ENCODE data around the gene PTPN3.
A peak's percentile ranks its signal among the peaks of the same experiment; 100 is the strongest.

PTPN3 gene

DNA sequence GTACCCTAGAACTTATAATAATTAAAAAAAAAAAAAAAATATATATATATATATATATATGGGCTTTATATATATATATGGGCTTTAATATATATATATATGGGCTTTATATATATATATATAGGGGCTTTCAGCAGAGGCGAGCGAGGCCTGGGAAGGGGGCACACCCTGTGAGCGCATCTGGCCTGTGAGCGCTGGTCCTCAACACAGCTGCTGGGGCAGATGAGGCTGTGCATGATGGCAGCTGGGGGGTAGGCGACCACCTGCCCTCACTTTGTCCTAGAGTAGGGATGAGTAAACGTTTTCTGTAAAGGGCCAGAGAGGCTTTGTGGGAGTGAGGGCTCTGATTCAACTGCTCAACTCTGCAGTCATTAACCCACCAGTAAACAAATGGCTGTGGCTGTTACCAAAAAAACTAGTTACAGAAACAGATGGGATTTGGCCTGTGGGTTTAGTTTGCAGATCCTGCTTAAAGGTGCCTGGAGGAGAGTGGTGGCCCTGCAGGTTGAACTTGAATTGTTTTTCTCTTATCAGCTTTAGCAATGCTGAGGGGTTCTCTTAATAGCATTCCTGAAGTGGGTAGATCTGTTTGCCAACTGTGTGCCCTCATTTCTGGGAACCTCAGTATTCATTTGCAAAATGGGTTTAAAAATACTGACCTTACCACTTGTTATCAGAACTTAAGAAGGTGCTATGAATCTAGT is 89.2 kb downstream of the PTPN3 start:
- DNase-seq (no peak), ATAC-seq (replicated peaks) (no peak)
- Mint-ChIP-seq H3K27ac (no peak overlapping the region), H3K4me1 (peaks cover 22 to 28% of the 10 kb centered on the region in 2 donors), H3K9me3 (no peaks in the 10 kb centered on the region), H3K27me3 (peaks cover 21 to 33% of the 10 kb centered on the region in 2 donors), H3K4me3 (no peak overlapping the region), H3K36me3 (no peaks in the 10 kb centered on the region)

DNA sequence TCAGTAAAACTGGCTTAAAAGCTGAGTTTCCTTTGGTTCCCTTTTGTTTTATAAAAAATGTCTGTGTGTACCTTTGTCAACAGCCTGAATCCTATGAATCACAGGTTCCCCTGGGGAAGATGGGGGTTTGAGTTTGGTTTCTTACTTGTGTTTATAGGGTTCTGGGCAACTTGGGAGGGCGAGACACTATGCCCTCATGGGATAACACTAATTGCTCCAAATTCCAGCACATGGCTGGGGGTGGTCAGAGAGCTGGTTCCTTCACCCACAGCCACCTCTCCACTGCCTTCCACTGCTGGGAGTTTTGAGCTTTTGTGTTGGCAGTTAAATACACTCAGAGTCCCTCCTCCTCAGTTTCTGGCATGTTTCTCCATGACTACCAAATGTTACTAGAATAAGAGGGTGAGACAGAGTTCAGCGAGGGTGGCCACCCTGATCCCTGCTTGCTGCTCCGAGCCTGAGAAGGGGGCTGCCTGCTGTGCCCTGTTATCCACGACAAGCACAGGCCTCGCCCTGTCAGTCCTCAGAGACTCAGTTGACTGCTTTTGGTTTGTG is 94.3 kb downstream of the PTPN3 start:
- Mint-ChIP-seq H3K4me1 (peaks cover 20 to 31% of the 10 kb centered on the region in 2 donors), H3K36me3 (no peaks in the 10 kb centered on the region), H3K4me3 (no peak overlapping the region), H3K9me3 (no peaks in the 10 kb centered on the region), H3K27ac (no peak overlapping the region), H3K27me3 (peaks cover 29 to 47% of the 10 kb centered on the region in 2 donors)
- DNase-seq = no peak
- no peak for ATAC-seq (replicated peaks)

DNA sequence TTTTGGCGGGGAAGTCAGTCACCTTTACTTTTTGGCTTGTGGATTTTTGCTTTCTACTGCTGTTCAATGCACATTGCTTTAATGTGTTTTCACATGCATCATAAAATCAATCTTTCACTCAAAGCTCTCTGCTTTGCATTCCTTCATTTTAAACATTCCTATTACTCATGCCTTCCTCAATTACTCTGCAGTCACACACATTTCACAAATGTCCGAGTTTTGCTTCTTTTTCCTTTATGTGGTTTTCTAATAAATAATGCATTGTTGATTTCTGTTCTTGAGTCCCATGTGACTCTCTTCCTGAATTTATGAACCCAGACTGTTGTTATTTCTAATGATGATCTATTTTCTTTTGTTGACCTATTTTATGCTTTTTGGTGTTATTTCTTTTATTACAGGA is 95.0 kb downstream of the PTPN3 start:
- peaks cover 29 to 53% of the 10 kb centered on the region in 2 donors for H3K27me3 Mint-ChIP-seq
- no peaks in the 10 kb centered on the region for H3K36me3 Mint-ChIP-seq
- no peak overlapping the region for H3K4me3 Mint-ChIP-seq
- H3K9me3 Mint-ChIP-seq = no peaks in the 10 kb centered on the region
- no peak overlapping the region for H3K27ac Mint-ChIP-seq
- no peak for DNase-seq
- no peak for ATAC-seq (replicated peaks)
- H3K4me1 Mint-ChIP-seq = peaks cover 25 to 37% of the 10 kb centered on the region in 2 donors

DNA sequence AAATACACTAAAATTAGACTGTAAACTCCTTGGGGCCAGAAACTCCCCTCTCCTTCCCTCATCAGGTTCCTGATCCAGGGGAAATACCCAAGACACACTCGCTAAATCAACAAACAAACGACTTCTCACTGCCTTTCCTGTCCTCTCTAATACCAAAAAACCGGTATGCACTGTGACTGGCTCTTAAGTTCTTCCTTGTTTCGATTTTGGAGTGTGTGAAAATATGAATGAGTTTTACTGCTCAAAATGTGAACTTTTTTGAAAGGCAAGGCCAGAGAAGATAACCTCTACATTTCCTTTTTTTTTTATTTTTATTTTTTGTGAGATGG is 96.2 kb downstream of the PTPN3 start:
- peaks cover 25 to 37% of the 10 kb centered on the region in 2 donors for H3K4me1 Mint-ChIP-seq
- no peak for DNase-seq
- H3K27ac Mint-ChIP-seq = peak overlapping the region; percentile 59
- H3K36me3 Mint-ChIP-seq = no peaks in the 10 kb centered on the region
- no peak for ATAC-seq (replicated peaks)
- no peaks in the 10 kb centered on the region for H3K9me3 Mint-ChIP-seq
- peaks cover 29 to 55% of the 10 kb centered on the region in 2 donors for H3K27me3 Mint-ChIP-seq
- no peak overlapping the region for H3K4me3 Mint-ChIP-seq

DNA sequence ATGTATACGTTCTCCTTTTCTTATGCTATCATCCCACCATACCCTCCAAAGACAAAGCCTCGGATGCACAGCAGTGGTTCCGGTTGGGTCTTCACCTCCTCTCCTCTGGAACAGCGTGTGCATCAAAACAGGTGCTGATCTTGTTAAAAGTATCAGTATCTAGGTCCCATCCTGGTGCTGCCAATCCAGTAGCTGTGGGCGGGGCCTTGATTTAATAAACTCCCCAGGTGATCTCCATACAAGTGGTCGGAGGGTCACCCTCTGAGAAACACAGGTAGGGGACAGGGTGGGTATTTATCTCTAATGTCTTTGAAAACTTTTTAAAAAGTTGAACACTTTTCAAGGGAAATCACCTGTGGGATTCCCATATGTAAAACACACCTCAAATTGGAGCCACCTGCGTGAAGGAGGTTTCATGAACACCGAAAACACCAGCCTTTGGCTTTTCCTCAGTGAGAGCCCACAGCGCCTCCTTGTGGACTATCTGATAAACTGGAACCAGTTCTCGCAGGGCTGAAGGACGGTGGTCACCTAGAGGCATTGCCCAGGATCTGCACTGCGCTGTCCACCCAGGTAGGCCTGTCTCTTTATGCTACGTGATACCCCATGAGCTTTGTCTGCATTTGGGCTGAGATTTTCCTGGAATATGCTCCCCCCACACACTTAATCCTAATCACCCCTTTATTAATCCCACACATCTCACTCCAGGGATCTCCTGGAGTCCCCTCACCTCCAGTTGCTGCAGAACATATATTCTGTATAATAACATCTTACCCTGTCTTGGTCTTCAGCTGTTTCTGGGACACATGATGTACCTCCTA is 96.7 kb downstream of the PTPN3 start:
- no peaks in the 10 kb centered on the region for H3K9me3 Mint-ChIP-seq
- DNase-seq (peak; percentile 67), ATAC-seq (replicated peaks) (peak; percentile 46 to 48)
- no peaks in the 10 kb centered on the region for H3K36me3 Mint-ChIP-seq
- H3K4me3 Mint-ChIP-seq = no peak overlapping the region
- H3K4me1 Mint-ChIP-seq = peaks cover 25 to 37% of the 10 kb centered on the region in 2 donors
- H3K27ac Mint-ChIP-seq = peak overlapping the region; percentile 59
- H3K27me3 Mint-ChIP-seq = peaks cover 35 to 54% of the 10 kb centered on the region in 2 donors

DNA sequence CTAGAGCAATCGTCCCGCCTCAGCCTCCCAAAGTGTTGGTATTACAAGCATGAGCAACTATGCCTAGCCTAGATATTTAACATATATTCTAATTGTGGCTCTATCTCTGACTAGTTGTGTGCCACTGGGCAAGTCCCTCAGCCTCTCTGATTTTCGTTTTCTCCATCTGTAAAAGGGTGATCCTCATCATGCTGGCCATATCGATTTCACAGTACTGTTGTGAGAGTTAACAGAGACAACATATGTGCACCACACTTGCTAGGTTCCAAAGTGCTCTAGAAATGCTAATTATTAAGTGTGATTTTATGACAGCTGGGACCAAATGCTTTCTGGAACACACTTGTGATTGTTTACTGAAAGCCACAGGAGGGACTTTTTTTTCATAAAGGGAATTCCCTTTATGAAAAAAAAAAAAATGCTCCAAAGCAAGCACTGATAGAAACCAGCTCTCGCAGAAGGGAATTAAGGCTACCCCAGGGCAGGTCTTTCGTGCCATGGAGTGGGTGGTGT is 98.8 kb downstream of the PTPN3 start:
- peak; percentile 90 to 93 for ATAC-seq (replicated peaks)
- peak overlapping the region; percentile 63 for H3K27ac Mint-ChIP-seq
- no peaks in the 10 kb centered on the region for H3K9me3 Mint-ChIP-seq
- peaks cover 25 to 37% of the 10 kb centered on the region in 2 donors for H3K4me1 Mint-ChIP-seq
- peaks cover 29 to 39% of the 10 kb centered on the region in 2 donors for H3K27me3 Mint-ChIP-seq
- no peaks in the 10 kb centered on the region for H3K36me3 Mint-ChIP-seq
- peak overlapping the region; percentile 25 to 46 for H3K4me3 Mint-ChIP-seq
- peak; percentile 49 for DNase-seq

GRCh38 chr9:109391176-109391575 is 106.9 kb downstream of the PTPN3 start:
- ATAC-seq (replicated peaks) (no peak), DNase-seq (no peak)
- Mint-ChIP-seq H3K27me3 (peaks cover 20 to 32% of the 10 kb centered on the region in 2 donors), H3K4me3 (no peak overlapping the region), H3K9me3 (no peaks in the 10 kb centered on the region), H3K36me3 (no peaks in the 10 kb centered on the region), H3K4me1 (no peaks in the 10 kb centered on the region), H3K27ac (no peak overlapping the region)

DNA sequence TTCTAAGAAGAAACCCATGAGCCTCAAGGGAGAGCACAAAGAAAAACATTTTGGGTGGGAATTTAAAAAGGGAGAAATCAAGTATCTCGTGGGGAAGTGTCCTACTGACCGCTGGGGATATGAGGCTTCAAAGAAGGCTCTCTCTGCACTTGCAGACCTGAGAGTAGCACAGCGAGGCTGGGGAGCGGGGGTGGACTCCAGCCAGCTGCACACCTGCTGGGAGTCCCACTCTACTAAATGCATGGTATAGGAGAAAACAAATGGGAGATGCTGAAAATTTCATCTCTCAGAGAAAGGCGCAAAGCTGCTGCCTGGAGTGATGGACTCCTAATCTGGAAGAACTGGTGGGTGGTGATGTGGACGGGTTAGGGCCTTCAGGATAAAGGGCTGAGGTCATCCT is 110.3 kb downstream of the PTPN3 start:
- Mint-ChIP-seq H3K36me3 (no peaks in the 10 kb centered on the region), H3K4me1 (no peaks in the 10 kb centered on the region), H3K4me3 (no peak overlapping the region), H3K9me3 (no peaks in the 10 kb centered on the region), H3K27ac (no peak overlapping the region), H3K27me3 (peaks cover 31 to 45% of the 10 kb centered on the region in 2 donors)
- ATAC-seq (replicated peaks) = no peak
- DNase-seq = no peak

GRCh38 chr9:109387206-109387605 is 110.9 kb downstream of the PTPN3 start:
- Mint-ChIP-seq H3K4me3 (no peak overlapping the region), H3K4me1 (peaks cover 0 to 4% of the 10 kb centered on the region in 2 donors), H3K27ac (no peak overlapping the region), H3K36me3 (no peaks in the 10 kb centered on the region), H3K9me3 (no peaks in the 10 kb centered on the region), H3K27me3 (peaks cover 37 to 52% of the 10 kb centered on the region in 2 donors)
- DNase-seq = no peak
- no peak for ATAC-seq (replicated peaks)

DNA sequence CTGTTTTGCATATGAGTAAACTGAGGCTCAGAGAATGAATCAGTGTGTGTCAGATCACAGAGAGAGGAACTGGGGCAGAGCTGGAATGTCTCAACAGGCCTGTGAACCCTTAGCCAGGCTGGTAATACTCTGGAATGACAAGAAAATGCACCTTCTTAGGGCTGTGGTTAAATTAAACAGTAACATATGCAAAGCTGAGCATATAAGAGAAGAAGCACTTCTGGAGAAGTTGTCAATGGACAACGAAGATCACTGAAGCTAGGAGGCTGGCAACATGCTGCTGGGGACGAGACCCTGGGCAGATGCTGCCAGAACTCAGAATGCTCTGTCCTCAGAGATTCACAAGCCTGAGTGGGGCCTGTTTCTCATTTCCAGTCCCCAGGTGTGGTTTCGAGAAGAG is 112.6 kb downstream of the PTPN3 start:
- H3K27ac Mint-ChIP-seq = no peak overlapping the region
- no peak overlapping the region for H3K4me3 Mint-ChIP-seq
- DNase-seq (no peak), ATAC-seq (replicated peaks) (no peak)
- H3K9me3 Mint-ChIP-seq = no peaks in the 10 kb centered on the region
- peaks cover 9 to 14% of the 10 kb centered on the region in 2 donors for H3K4me1 Mint-ChIP-seq
- no peaks in the 10 kb centered on the region for H3K36me3 Mint-ChIP-seq
- peaks cover 43 to 46% of the 10 kb centered on the region in 2 donors for H3K27me3 Mint-ChIP-seq

GRCh38 chr9:109383947-109384346 is 114.2 kb downstream of the PTPN3 start:
- Mint-ChIP-seq H3K36me3 (no peaks in the 10 kb centered on the region), H3K4me1 (peaks cover 9 to 14% of the 10 kb centered on the region in 2 donors), H3K27ac (no peak overlapping the region), H3K4me3 (no peak overlapping the region), H3K27me3 (peaks cover 47 to 53% of the 10 kb centered on the region in 2 donors), H3K9me3 (no peaks in the 10 kb centered on the region)
- ATAC-seq (replicated peaks) (no peak), DNase-seq (no peak)

DNA sequence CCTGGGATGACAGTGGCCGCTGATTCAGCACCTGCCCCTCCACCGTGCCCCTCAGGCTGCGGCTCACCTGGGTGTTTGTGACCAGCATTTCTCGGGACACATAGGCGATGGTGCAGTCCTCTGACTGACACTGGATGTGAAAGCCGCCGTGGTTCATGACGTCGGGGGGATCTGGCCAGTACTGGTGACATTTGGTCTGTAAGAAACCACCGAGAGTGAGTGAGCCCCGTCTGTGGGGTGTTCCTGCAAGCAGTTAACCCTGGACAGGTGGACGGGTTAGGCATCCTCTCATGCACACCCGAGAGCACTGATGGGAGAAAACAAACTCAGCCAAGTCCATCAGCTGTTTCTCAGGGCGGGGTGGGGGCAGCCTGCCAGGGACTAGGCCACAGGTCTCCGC is 114.8 kb downstream of the PTPN3 start:
- ATAC-seq (replicated peaks) (no peak), DNase-seq (no peak)
- Mint-ChIP-seq H3K27ac (no peak overlapping the region), H3K27me3 (peaks cover 47 to 51% of the 10 kb centered on the region in 2 donors), H3K9me3 (peaks cover 3 to 4% of the 10 kb centered on the region in 2 donors), H3K4me3 (no peak overlapping the region), H3K4me1 (peaks cover 9 to 14% of the 10 kb centered on the region in 2 donors), H3K36me3 (no peaks in the 10 kb centered on the region)

GRCh38 chr9:109382585-109382984 is 115.5 kb downstream of the PTPN3 start:
- DNase-seq = no peak
- ATAC-seq (replicated peaks) = no peak
- Mint-ChIP-seq H3K9me3 (peaks cover 3 to 5% of the 10 kb centered on the region in 2 donors), H3K36me3 (no peaks in the 10 kb centered on the region), H3K4me3 (no peak overlapping the region), H3K27me3 (peaks cover 39 to 45% of the 10 kb centered on the region in 2 donors), H3K27ac (no peak overlapping the region), H3K4me1 (peaks cover 9 to 14% of the 10 kb centered on the region in 2 donors)

GRCh38 chr9:109382182-109382581 is 115.9 kb downstream of the PTPN3 start:
- Mint-ChIP-seq H3K27ac (no peak overlapping the region), H3K4me3 (no peak overlapping the region), H3K27me3 (peaks cover 37 to 45% of the 10 kb centered on the region in 2 donors), H3K36me3 (no peaks in the 10 kb centered on the region), H3K9me3 (peaks cover 3 to 5% of the 10 kb centered on the region in 2 donors), H3K4me1 (peaks cover 9 to 14% of the 10 kb centered on the region in 2 donors)
- ATAC-seq (replicated peaks) (no peak), DNase-seq (no peak)
